Left ventricle myocardium inferior (tissue), 1 donor: ENCODE results near the gene SHISA6. TPM values are rescaled to one million over a fixed set of nuclear protein-coding genes. Genes with fewer than 3 reads are reported as not detected.

ENCODE experiments used
- DNase-seq: peaks from one replicate; pipeline ENCODE4 v3.0.0-alpha.2; 2020
- H3K27ac ChIP-seq: fragments of 200-600 bp; replicated peaks from 2 replicates; pipeline ENCODE4 v1.8.0; 2021
- H3K27me3 ChIP-seq: fragments of 200-600 bp; 2 replicates; pipeline ENCODE4 v1.8.0; 2021; ENCODE audit warnings: low read depth
- H3K36me3 ChIP-seq: fragments of 200-600 bp; 2 replicates; pipeline ENCODE4 v1.8.0; 2021
- H3K4me1 ChIP-seq: fragments of 200-600 bp; 2 replicates; pipeline ENCODE4 v1.8.0; 2021
- H3K4me3 ChIP-seq: fragments of 200-600 bp; 2 replicates; pipeline ENCODE4 v1.8.0; 2021; ENCODE audit warnings: mild to moderate bottlenecking, moderate library complexity
- H3K9me3 ChIP-seq: fragments of 200-600 bp; replicated peaks from 2 replicates; pipeline ENCODE4 v1.8.0; 2021
- intact Hi-C: fragments of 100-400 bp; cut with micrococcal nuclease; formaldehyde crosslinking; loops from one replicate; pipeline ENCODE4 v1.11.0; 2022
- total RNA-seq: library from RNA; stranded (reverse); fragmentation: NEBNext Ultra II Directional; extraction: Animal tissue kit (Norgen Biotek cat#: 25700); gene quantifications from one replicate; pipeline ENCODE4 v1.2.1, GENCODE V29; 2021
- TF ChIP-seq, protein P1 (sequence below): fragments of 200-600 bp; IDR thresholded peaks from 2 replicates; pipeline ENCODE4 v1.8.0; 2021; ENCODE audit warnings: antibody characterized with exemption, mild to moderate bottlenecking, borderline replicate concordance
- donor health status: DM: no; HTN: yes; CAD: no; lungs with severe emphysema.

Gene SHISA6
- total RNA-seq, 1 donor from 2014 or later, result 0.66 TPM

- no peaks in the 10 kb centered on the region for H3K36me3 ChIP-seq
- intact Hi-C loops, result no loop called here
- no peaks in the 10 kb centered on the region for H3K9me3 ChIP-seq
- H3K4me1 ChIP-seq, result no peaks in the 10 kb centered on the region
- H3K27ac ChIP-seq, result no peak overlapping the region
- TF ChIP-seq, protein P1, sequence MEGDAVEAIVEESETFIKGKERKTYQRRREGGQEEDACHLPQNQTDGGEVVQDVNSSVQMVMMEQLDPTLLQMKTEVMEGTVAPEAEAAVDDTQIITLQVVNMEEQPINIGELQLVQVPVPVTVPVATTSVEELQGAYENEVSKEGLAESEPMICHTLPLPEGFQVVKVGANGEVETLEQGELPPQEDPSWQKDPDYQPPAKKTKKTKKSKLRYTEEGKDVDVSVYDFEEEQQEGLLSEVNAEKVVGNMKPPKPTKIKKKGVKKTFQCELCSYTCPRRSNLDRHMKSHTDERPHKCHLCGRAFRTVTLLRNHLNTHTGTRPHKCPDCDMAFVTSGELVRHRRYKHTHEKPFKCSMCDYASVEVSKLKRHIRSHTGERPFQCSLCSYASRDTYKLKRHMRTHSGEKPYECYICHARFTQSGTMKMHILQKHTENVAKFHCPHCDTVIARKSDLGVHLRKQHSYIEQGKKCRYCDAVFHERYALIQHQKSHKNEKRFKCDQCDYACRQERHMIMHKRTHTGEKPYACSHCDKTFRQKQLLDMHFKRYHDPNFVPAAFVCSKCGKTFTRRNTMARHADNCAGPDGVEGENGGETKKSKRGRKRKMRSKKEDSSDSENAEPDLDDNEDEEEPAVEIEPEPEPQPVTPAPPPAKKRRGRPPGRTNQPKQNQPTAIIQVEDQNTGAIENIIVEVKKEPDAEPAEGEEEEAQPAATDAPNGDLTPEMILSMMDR, result no peak
- no peak overlapping the region for H3K4me3 ChIP-seq
- H3K27me3 ChIP-seq, result no peaks in the 10 kb centered on the region
- DNase-seq, result no peak
Observed at GRCh38 chr17:11583306-11583992, 342.4 kb downstream of the SHISA6 start.

DNA sequence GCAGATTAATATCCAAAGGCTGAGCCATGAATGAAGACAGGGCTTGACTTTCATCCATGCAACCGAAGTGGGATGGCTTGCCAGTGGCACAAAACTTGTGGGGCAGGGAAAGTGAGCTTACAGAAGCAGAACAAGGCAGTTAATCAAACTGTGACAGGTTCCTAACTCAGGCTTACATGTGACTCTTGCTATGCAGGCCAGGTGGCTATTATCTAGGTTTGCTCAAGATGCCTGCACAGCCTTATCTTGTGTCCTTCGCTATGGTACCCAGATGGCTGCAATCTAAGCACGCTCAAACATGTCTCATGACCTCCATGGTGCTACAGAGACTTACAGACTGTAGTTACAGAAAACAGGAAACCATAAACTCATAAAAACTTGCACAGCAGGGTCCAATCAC lies 348.7 kb downstream of the SHISA6 start:
- peaks cover 18% of the 10 kb centered on the region for H3K27me3 ChIP-seq
- no peaks in the 10 kb centered on the region for H3K36me3 ChIP-seq
- intact Hi-C loops, result no loop called here
- no peak overlapping the region for H3K27ac ChIP-seq
- no peaks in the 10 kb centered on the region for H3K9me3 ChIP-seq
- DNase-seq, result no peak
- TF ChIP-seq, protein P1, result no peak
- H3K4me1 ChIP-seq, result no peaks in the 10 kb centered on the region
- H3K4me3 ChIP-seq, result no peak overlapping the region

- H3K27me3 ChIP-seq, result peaks cover 32% of the 10 kb centered on the region
- H3K9me3 ChIP-seq, result no peaks in the 10 kb centered on the region
- H3K27ac ChIP-seq, result peak within 1 kb of the TSS; percentile 66
- H3K4me1 ChIP-seq, result peaks cover 14% of the 10 kb centered on the region
- TF ChIP-seq, protein P1, result no peak
- peak within 1 kb of the TSS; percentile 81 for H3K4me3 ChIP-seq
- DNase-seq, result peak; percentile 97
- H3K36me3 ChIP-seq, result no peaks in the 10 kb centered on the region
- intact Hi-C loops, result no loop called here
Observed at GRCh38 chr17:11598274-11599221, 357.5 kb downstream of the SHISA6 start, which contains the start of gene DNAH9. TSS of gene DNAH9 (plus strand) at chr17:11598470. CDS start at chr17:11598499, 29 bp downstream.

- TF ChIP-seq, protein P1, result no peak
- H3K27me3 ChIP-seq, result peaks cover 30% of the 10 kb centered on the region
- DNase-seq, result no peak
- H3K27ac ChIP-seq, result no peak overlapping the region
- H3K36me3 ChIP-seq, result no peaks in the 10 kb centered on the region
- intact Hi-C loops, result no loop called here
- H3K4me3 ChIP-seq, result no peak overlapping the region
- H3K9me3 ChIP-seq, result no peaks in the 10 kb centered on the region
- peaks cover 14% of the 10 kb centered on the region for H3K4me1 ChIP-seq
Observed at GRCh38 chr17:11601661-11602060, 360.6 kb downstream of the SHISA6 start.

DNA sequence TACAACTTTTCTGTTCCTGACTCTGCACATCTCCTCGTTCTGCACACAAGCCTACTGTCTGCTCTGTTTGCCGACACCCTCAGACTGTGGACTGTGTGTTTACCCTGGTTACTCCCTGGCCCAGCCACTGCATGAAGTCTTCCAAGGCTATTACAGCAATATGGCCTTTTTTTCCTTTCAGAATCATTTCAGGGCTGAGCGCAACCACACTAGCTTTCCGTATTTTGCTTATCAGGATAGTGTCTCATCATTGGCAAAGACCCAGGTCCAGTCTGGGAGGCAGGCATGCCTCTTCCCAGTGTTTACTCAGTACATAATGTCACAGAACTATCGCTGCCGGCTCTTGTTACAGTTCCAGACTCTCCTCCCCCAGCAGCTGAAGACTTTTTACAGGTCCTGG lies 367.4 kb downstream of the SHISA6 start:
- TF ChIP-seq, protein P1, result no peak
- intact Hi-C loops, result no loop called here
- H3K9me3 ChIP-seq, result no peaks in the 10 kb centered on the region
- no peak overlapping the region for H3K4me3 ChIP-seq
- H3K27me3 ChIP-seq, result peaks cover 48% of the 10 kb centered on the region
- DNase-seq, result peak; percentile 27
- H3K36me3 ChIP-seq, result no peaks in the 10 kb centered on the region
- H3K4me1 ChIP-seq, result no peaks in the 10 kb centered on the region
- H3K27ac ChIP-seq, result peak overlapping the region; percentile 52
